GM21381 (cell line): Measurements from ENCODE around the gene AKR1E2.

Experiments
- ATAC-seq: cut with Tn5 transposase; IDR thresholded peaks from one replicate; pipeline ENCODE4 v1.9.1; 2021; ENCODE audit warnings: mild to moderate bottlenecking, moderate library complexity; ENCODE audit not compliant: unreplicated experiment

The AKR1E2 gene

DNA sequence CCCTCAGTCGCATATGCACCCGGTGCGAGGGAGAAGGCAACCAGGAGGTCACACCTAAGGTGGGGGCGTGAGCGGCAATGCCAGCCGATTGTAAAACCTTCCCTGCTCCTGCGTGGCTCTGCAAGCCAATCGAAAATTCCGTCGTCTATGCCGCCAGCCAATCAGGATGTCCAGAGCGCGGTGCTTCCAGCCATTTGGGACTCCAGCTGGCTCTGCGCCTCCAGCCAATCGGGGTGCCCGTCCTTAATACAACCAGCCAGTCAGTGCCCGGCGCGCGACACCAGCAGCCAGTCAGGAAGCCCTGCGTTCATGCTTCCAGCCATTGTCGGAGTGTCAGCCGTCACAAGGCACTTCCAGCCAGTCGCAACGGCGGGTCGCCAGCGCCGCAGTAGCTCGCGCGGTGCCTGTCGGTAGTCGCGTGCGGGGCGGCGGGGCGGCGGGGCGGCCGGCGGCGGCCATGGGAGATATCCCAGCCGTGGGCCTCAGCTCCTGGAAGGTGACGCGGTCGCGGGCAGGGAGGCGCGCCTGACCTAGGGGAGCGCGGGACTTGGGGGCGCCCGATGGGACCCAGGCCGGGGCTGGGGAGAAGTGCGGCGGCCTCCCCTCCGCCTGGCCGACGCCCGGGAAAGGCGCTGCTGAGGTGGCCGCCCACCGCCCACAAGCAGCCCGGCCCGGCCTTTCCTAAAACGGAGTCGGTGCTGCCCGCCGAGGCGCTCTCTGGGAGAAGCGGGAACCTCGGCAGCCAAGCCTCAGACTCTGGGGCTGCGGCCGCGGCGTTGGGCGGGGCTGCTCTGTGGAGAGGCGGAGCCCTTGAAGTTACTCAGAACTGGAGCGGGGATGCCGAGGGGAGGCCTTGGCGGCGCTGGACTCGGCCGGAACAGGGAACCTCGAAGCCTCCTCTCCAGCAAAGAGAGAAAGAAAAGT lies at the start of gene AKR1E2:
Gene AKR1E2, plus strand, starts transcription at position 340 of the 924 bp plus-strand sequence. Its CDS starts 118 bp downstream, at position 458.
- peak; percentile 85 for ATAC-seq

DNA sequence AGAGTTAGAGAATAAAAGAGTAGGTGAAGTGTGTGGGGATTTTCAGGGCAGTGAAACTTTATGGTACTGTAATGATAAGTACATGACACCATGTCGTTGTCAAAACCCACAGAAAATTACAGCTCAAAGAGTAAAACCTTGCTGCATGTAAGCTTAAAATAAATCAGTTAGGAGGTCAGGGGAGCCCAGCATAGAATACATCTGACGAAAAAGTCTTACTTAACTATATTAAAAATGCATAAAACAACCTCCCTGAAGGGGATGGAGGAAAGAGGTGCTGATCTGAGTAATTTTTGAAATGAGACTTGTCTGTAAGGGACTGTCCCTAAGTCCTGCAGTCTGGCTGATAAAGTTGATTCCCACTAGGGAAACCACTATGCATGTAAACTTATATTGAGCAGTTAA lies 49.8 kb upstream of the AKR1E2 start:
- peak; percentile 54 for ATAC-seq

DNA sequence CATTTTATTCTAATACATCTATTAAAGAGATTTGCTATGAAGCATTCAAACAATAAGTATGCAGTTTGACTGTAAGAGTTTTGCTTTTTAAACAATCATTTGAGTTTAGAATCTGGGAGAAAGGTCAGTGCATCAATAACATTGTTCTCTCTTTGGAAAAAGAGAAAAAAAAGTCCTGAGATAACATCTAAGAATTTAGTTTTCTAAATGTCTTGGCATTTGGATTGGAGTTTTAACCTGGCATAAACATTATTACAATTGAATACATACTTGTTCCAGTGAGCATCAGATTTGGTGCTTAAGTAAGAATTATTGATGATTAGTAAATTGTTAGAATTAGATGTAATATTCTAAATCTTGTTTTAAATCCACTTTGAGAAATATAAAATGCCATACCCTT lies 47.2 kb upstream of the AKR1E2 start:
- ATAC-seq = no peak

DNA sequence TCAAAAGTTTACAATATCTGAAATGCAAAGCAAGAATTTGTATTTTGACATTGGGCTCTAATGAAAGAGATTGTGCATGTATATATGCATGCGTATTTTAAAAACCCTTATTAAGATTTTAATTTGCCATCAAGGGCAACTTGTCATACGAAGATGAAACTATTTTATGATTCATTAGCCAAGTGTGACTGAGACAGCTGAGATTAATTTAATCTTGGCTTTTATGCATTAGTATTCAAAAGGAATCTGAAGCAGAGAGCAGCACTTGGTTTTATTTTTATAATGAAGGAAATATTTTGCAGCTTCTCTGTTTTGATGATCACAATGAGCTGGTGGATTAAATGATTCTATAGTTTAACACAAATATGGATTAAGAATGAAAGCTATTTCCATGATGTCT lies 45.9 kb upstream of the AKR1E2 start:
- no peak for ATAC-seq

DNA sequence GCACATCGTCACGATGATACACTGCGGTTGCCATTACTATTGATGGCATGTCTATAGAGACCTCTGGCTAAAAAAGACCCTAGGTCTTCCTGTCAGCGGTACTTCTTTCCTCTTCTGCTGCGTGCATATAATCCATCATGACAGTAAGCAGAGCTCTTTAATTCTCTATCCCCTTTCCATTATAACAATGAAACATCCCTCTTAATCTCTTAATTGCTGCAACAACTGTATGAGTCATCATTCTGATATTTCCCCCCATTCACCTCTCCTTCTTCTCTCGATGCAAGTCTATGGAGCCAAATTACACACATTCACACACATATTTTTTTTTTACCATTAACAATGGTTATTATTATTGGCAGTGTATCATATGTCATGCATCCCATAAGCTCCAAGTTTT lies 45.2 kb upstream of the AKR1E2 start:
- ATAC-seq = no peak

DNA sequence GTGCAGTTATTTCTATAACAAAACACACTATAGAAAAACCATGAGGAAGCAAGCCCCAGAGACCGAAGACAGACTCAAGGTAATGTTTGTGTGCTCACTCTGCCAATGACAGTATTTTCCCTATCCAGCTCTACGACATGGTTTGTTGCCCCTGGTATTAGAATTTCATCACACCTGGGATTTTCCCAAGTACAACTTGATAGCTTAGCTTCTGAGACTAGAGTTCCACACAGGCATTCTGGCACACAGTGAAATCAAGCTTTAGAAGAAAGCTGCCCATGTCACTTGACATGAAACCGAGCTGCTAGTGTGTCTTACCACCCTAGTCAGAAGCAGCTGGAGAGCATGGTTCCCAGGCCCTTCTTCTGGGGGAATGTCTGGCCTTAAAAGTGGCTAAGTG lies 44.1 kb upstream of the AKR1E2 start:
- no peak for ATAC-seq

DNA sequence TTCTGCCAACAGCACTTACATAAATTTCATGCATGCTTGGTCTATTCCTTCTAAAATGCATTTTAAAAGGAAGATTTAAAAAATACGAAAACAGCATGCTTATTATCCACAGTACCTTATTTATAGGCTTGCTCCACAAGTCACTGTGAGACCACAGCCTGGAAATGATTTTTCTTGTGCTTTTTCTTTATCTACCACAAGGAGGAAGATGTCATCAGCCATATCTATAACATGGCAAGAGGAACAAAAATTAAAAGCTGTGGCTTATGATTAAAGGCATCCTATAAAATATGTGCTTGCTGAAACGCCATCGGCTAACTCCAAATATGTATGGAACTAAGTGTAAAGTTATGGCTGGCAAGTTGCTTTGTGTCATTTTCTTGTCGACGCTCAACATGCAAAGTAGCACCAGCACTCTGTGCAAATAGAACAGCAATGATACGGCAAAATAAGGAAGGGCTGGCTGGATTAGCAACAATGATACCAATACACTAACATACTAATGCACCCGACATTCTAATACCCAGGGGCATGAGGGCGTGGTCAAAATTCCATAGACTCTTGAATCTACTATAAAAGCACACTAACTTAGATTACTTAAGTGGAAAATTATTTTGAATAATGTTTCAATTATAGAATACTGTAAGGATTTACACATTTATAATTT lies 41.2 kb upstream of the AKR1E2 start:
- no peak for ATAC-seq

DNA sequence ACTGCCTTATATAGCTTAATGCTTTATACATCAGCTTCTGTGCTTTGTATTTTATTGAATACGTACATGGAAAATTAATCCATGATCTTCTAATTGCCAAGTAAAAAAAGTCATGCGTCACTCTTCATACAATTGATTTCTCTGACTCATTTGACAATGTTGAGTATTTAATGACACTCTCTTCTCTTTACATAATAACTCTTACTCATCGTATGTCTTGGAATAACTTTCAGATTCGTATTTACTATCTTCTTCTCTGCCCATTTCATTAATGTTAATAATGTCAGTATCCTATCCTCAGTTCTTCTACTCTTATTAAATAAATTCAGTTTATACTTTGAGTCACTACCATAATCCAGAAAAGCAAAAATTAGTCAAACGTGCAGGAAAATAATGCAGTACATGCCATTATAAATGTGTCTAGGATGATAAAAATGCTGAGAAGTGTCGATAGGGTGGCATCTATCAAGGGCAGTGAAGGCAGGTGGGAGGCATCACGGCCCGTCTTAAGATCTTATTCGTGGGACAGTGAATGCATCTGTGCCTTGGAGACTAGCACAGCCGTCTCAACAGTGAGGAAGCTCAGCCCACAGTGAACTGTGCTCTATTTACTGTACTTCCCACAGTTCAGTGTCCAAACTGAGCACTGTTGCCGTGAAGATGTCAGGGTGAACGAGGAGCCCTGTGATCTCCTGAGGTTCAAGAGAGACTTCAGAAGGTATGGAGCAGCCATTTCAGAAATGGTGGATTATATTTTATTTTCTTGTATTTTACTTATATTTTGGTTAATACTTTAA lies 39.8 kb upstream of the AKR1E2 start:
- no peak for ATAC-seq

DNA sequence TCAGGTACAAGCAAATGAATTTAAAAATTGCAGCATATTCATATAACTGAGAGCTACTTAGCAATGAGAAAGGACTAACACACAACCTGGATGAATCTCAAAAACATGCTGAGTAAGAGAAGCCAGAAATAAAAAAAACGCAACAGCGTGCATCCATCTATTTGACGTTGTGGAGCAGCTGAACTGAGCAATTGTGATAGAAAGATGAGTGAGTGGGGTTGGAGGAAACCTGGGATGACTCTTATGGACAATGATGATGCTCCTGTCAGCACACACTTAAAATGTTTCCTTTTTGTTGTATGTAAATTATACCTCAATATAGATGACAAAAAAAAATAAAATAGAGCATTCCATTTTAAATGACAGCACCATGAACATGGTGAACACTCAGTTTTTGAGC lies 36.0 kb upstream of the AKR1E2 start:
- no peak for ATAC-seq

DNA sequence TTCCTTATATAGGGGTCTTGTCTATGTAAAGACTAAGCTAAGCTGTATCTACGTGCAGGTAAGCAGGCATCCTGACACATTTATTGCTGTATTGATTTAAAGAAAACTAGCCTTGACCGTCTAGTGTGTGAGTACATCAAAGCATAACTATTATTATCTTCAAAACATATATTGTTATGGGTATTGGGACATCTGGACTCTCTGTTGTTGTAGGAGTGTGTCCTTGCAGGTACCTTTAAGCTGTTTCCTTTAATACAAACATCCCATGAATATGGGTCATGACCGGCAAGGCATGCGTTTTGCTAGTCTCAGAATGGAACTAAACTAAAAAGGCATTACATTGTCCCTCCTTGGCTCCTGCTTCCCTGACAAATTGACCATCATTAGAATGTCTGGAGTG lies 35.1 kb upstream of the AKR1E2 start:
- no peak for ATAC-seq

DNA sequence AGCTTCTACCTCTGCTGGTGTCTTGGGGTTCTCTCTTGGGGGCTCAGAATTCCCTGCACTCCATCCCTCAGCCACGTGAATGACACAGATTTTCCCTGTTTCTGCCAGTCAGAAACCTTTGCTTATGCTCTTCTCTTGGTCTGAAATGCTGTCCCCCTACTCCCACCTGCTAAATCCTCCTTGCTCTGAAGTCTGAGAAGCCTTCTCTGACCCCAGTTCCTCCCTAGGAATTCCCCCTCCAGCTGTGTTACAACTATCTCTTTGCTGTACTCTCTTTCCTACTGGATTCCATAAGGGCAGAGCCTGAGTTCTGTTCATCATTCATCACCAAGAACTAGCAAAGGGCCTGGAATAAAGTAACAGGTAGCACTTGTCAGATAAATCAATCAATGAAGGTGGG lies 33.6 kb upstream of the AKR1E2 start:
- no peak for ATAC-seq

DNA sequence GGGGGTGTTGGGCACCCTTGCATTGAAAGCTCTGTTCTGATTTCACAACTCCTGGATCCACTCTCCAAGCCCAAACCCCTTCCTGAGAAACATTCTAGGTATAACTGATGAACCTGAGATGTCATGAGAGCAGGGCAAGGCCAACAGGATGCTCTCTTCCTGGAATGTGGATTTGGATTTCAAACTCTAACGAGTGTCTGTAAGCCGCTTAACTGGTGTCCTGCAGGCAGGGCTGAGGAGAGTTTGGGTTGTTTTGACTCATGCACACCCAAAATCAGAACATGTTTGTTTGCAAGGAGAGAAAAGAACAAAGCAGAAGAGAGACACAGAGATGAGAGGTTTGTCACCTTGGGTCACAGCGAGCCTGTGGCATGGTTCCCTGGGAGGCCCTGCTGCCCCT lies 24.6 kb upstream of the AKR1E2 start:
- no peak for ATAC-seq

DNA sequence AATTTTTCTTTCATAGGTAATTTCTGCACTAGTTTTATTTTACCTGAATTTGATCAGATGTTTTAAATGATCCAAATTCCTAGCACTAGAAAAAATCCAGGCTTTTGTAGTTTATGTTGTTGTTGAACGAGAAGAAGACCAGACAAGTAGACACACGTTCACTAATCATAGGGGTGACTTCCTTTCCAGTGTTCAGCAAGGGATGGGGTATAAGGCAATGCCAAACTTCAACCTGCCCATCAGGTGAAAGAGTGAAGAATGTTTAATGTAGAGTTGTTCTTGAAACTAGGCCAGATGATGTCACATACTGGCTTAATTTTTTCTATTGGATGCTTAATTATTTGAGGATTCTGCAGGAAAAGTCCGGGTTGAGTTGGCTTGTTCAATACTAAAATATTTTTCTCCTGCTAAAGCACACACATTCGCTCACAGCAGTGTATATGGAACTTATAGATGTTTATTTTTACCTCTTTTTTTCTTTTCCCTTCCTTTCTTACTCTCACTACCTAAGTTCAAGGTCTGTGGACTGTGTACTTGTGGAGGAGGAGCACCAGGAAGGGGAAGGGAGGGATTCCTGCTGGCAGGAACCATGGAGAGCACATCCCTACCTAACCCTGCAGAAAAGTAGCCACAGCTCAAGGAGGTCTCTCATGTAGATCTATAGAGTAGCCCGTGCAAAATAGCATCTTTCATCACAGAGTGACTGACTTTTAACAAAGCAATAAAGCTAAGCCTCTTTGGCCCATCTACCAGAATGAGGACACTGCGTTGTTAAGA lies 23.1 kb upstream of the AKR1E2 start:
- ATAC-seq = no peak

DNA sequence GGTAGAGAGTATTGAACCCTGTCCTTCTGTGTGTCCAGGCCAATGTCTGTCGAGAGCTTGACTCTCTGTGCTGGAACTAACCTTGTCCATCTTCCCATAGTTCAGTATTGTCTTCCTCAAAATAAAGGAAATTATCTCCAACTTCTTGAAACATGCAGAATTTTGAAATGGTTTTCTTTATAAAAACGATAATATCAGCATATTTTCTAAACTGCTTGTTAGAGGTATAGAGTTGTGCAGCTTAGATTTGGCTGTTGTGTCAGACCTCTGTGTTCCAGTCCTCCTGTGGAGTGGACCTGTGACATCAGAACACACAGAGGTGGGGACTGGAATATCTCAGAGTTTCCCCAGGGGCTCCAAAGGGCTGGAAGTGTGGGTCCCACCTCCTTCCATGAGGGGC lies 22.2 kb upstream of the AKR1E2 start:
- no peak for ATAC-seq

DNA sequence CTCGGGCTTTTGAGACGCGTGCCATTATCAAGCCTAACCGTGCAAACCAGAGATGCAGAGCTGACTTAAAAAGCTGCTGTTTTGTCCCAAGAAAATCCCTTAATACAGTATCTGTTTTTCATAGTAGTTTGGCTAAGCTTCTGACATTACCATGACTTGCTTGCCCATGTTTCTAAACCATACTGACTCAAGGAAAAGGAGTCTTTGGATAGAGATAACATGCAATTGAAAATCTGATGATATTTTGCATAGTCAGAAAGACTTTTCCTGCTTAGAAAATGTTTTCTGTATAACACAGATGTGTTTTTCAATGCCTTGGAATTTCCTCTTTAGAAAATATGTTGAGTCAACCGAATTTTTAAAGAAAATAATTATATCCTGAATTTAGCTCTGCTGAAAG lies 21.5 kb upstream of the AKR1E2 start:
- ATAC-seq = no peak

DNA sequence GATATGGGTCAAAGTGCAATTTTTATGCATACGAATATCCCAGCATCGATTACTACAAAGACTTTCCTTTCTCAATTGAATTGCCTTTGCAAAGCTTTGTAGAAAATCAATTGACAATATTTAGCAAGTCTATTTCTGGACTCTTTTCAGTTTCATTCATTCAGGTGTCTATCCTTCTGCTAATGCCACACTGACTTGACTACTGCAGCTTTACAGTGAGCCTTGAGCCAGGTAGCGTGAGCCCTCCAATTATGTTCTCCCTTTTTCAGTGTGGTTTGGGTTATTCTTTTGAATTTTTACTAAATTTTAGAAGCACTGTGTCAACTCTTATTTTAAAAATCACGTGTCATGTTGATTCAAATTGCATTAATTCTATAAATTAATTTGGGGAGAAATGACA lies 19.5 kb upstream of the AKR1E2 start:
- ATAC-seq = no peak

DNA sequence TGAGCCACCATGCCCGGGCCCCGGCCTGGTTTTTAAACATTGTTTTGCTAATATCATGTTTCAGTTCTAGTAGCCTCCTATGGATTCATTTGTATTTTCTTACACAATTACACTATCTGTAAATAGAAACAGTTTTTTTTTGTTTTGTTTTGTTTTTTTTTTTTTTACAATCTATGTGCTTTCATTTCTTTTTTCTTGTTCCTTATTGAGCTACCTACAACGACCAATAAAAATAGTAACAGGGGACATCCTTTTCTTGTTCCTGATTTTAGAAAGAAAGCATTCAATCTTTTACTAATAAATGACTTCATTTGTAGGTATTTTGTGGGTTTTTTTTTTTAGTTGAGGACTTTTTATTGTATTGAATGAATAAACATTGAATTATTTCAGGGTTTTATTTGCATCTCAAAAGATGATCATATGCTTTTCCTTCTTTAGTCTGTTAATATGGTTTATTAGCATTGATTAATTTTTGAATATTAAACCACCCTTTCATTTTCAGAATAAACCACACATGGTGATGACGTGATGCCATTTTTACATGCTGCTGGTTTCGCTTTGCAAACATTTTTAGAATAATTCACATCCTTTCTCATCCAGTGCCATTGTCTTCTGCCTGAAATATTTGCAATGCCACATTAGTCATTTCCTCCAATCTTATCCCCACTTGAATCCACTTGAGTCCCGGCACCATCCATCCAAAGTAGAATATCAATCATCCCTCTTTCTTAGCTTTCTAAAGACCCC lies 18.1 kb upstream of the AKR1E2 start:
- peak; percentile 54 for ATAC-seq

DNA sequence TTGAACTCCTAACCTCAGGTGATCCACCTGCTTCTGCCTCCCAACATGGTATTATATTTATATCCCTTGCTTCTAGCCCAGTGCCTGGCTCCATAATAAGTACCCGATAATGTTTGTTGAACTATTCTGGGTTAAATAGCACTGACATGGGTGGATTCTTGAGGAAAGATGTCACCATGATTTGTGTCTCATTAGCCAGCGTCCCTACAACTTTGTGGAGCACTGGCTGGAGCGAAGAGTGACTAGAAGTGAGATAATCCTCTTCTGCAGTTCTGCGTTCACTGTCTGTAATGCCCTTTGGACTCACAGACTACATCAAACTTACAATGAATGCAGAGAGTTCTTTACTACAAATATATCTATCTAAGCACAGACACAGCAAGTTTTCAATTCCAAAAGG lies 16.9 kb upstream of the AKR1E2 start:
- ATAC-seq = no peak

DNA sequence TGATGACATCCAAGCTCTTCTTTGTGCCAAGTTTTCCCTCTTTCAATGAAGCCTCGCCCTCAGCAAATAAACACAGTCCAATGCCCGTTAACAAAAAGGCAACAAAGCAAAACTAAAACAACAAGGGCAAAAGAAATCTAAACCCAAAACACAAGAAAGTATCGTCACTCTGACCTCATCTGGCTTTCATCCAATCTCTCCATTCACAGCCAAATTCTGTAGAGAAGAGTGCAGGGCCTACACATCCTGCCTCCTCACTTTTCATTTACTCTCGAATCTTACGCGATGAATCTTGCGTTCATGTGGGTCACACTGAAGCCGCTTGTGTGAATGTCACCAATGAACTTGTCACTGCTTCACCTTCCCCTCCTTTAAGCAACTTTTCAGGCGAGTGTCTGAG lies 15.9 kb upstream of the AKR1E2 start:
- no peak for ATAC-seq

DNA sequence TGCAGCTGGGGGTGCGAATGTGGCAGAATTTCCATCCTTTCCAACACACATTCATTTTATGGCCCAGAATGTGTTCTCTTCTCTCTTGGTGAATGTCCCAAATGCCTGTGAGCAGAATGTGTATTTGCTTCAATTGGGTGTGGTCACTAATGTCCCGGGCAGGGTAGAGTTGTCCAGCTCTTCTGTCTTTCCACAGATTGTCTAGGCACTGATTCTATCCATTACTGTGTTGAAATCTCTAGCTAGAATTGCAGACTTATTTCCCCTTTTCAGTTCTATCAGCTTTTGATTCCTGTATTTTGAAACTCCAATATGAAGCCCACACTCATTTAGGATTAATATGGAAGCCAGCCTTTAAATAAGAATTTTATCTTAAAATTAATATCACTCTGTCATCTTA lies 14.0 kb upstream of the AKR1E2 start:
- ATAC-seq = no peak
